CD4-positive, alpha-beta T cell treated with Interferon alpha-2 for 1 hour (primary cell): ENCODE measurements around the gene TTPAL.
A peak's percentile ranks its signal among the peaks of the same experiment; 100 is the strongest.

Experiments
- DNase-seq, 2 donors: peaks; one replicate each; pipeline ENCODE4 v3.0.0-alpha.2; 2020 to 2022

The TTPAL gene

DNA sequence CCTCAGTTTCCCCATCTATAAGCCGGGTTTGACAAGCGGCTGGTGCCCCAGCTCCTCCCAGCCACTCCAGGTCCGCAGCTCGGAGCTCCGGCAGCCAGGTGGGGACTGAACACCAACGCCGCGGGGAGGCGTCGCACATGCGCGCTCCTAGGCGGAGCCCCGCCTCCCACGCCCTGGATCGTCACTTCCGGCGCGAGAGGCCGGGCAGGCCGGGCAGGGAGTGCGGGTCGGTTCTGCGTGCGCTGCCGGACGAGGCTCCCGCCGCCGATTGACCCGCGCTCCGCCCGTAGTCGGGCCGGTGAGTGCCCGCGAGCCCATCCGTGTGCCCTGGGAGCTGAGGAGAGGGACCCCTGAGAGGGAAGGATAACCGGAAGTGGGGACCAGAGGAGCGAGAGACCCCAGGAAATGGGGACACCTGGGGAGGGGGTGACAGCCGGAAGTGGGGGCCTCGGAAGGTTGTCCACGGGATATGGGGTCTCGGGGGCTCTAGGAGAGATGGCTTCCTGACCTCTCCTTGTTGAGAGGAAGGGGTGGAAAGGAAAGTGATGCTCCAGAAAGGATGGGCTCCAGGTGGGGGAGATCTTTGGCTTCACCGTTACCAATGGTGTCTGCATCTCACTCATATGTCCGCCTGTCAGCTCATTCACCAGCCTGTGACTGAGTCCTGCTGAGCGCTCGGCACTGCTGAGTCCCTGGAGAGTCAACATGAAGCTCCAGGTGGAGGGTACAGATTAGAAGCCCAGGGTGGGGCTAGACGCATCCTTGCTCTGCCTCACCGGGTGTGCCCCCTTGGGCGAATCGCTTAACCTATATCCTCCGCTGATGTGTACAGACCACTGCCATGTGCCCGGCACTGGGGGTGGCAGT lies at the start of gene TTPAL:
TTPAL (plus strand) TSS at position 181 of the 867 bp plus-strand sequence. CDS start 4,126 bp downstream, outside the sequence.
- peak; percentile 87 to 91 for DNase-seq

DNA sequence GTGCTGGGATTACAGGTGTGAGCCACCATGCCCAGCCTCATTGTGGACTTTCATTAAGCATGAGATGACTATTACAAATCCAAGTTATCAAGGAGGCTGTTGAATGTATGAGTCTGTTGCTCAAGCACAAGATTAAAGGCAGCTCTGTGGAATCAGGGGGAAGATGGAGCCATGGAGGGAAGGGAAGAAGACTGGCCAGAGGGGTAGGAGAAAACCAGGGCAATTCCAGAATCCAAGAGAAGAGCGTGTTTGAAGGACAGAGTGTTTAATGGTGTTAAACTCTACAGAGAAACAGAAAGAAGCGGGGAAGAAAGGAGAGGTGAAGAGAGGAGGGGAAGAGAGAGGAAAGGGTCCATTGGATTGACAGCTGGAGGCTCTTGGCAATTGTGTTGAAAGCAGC lies 49.8 kb upstream of the TTPAL start:
- no peak for DNase-seq

DNA sequence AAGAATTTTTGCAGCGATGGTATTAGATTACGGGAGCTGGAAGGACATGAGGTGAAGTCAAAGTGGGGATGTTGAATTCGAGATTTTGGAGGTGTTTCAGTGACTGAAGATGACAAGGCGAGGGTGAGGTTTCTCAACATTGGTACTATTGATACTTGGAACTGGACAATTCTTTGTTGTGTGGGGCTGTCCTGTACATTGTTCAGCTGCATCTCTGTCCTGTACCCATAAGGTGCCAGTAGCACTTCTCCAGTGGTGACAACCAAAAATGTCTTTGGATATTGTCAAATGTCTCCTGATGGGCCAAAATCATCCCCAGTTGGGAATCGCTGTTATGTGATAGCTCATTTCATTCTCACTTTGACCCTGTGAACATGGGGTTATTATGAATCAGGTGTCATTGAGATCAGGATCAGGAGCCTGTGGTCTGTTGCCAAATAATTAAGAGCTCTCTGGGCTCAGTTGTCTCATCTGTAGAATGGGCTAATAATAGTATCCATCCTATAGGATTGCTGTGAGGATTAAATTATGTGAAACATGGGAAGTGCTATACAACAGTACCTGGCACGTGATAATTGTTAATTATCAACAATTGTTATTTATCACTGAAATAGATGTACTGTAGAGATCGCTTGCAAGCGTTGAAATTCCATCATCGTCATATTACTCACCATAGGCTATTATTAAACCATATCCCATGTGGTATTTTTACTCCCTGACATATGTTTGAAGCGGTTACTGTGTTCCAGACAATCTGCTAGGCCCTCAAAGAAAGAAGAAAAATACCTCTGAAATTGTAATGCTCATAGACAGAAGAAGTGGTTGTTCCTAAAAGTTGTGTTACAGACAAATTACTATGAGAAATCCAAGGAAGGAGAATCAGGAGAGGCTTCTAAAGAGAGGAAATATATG lies 48.5 kb upstream of the TTPAL start:
- DNase-seq = no peak

- DNase-seq = no peak
Observed at GRCh38 chr20:44427804-44428173, 47.9 kb upstream of the TTPAL start.

DNA sequence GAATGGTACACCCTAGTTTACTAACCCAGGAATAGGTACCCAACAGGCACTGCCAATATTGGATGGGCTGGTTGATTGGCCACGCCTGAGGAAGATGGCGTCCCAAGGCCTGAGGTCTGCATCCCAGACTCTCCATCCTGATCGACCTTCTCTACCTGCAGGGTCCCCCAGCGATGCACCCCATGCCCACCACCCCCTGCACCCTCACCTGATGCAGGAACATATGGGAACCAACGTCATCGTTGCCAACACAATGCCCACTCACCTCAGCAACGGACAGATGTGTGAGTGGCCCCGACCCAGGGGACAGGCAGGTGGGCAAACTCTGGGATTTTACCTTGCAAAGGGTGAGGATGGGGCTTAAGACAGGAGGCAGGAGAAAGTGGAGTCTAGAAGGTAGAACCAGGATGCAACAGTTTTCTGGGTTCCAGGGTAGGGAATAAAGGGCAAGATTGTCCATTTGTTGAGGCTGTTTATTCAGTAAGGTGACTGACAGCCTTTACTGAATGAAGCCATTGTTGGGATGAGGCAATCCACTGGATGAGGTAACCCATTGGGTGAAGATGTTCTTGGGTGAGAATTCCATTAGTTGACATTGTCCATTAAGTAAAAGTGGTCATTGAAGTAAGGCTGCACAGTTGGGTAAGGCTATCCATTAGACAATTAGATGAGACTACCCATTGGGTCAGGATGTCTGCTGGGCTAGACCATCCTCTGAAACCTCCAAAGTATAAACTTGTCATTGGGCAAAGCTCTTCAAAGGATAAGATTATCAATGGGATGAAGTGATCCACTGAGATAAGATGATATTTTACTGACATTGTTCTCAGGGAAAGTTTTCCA lies 47.3 kb upstream of the TTPAL start:
- DNase-seq = no peak

- no peak for DNase-seq
Observed at GRCh38 chr20:44429017-44429339, 46.7 kb upstream of the TTPAL start.

DNA sequence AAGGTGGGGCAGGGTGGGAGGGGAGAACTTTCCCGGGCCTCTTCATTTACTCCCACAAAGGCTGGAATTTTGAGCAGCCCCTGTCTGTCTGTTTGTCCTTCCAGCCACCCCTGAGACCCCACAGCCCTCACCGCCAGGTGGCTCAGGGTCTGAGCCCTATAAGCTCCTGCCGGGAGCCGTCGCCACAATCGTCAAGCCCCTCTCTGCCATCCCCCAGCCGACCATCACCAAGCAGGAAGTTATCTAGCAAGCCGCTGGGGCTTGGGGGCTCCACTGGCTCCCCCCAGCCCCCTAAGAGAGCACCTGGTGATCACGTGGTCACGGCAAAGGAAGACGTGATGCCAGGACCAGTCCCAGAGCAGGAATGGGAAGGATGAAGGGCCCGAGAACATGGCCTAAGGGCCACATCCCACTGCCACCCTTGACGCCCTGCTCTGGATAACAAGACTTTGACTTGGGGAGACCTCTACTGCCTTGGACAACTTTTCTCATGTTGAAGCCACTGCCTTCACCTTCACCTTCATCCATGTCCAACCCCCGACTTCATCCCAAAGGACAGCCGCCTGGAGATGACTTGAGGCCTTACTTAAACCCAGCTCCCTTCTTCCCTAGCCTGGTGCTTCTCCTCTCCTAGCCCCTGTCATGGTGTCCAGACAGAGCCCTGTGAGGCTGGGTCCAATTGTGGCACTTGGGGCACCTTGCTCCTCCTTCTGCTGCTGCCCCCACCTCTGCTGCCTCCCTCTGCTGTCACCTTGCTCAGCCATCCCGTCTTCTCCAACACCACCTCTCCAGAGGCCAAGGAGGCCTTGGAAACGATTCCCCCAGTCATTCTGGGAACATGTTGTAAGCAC lies 46.0 kb upstream of the TTPAL start:
- DNase-seq = no peak

DNA sequence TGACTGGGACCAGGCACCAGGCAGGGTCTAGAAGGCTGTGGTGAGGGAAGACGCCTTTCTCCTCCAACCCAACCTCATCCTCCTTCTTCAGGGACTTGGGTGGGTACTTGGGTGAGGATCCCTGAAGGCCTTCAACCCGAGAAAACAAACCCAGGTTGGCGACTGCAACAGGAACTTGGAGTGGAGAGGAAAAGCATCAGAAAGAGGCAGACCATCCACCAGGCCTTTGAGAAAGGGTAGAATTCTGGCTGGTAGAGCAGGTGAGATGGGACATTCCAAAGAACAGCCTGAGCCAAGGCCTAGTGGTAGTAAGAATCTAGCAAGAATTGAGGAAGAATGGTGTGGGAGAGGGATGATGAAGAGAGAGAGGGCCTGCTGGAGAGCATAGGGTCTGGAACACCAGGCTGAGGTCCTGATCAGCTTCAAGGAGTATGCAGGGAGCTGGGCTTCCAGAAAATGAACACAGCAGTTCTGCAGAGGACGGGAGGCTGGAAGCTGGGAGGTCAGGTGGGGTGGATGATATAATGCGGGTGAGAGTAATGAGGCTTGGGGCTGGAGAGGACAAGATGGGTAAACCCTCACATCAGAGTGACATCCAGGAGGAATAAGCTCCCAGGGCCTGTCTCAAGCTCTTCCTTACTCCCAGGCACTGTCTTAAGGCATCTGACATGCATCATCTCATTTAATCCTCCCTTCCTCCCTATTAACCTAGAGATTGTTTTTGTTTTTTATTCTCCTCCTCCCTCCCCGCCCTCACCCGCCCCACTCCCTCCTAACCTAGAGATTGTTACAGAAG lies 45.2 kb upstream of the TTPAL start:
- DNase-seq = no peak

- no peak for DNase-seq
Observed at GRCh38 chr20:44431118-44431501, 44.6 kb upstream of the TTPAL start.

- no peak for DNase-seq
Observed at GRCh38 chr20:44431502-44432234, 44.0 kb upstream of the TTPAL start.

GRCh38 chr20:44432618-44433577 lies 42.8 kb upstream of the TTPAL start:
- DNase-seq = no peak

DNA sequence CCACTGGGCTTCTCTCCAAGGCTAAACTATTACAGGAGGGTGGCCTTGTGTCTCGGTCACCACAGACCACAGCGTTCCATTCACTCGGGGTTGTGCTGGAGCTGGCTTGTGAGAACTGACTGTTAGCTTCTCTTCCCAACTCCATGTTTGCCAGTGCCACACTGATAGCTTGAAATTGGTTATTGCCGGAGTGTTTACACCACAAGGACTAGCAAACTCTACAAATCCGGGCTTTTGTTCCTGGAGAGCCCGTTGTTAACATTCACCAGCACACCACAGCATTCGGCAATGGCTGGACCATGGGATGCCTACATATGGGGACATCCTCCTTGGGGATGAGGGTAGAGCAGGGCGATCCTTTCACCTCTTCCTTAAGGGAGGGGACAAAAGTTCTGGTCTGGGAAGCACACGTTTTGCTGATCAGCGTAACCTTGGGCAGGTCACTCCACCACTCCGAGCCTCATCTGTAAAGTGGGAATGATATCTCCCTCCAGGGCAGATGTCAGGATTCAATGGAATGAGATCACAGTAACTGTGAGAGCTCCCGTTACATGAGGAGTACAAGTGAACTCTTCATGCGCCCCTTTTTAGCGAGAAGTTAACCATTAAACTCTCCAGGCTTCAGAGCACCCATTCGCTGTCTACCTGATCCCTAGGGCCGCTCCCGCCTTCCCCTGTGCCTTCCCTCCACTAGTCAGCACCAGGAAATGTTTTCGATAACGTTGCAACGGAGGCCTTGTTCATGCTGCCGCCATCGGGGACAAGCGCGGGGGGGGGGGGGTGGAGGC lies 41.7 kb upstream of the TTPAL start:
- no peak for DNase-seq

DNA sequence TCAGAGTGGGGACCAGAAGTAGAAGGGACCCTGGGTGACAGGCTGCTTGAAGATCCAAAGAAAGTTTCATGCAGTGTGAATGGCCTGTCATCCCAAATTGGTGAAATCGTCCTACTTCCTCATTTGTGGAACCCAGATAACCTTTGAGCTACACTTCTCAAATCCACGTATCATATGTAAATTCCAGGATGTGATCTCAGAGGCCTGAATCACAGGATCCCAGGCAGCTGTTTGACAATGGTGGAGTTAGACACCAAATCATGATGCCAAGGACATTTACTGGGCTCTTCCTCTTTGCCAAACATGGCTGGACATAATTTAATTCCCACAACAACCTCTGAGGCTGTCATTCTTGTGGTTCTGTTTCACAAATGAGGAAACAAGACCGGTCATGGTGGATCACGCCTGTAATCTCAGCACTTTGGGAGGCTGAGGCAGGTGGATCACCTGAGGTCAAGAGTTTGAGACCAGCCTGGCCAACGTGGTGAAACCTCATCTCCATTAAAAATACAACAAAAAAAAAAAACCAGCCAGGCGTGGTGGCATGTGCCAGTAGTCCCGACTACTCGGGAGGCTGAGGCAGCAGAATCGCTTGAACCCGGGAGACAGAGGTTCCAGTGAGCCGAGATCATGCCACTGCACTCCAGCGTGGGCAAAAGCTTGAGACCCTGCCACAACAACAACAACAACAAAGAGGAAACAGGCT lies 39.9 kb upstream of the TTPAL start:
- no peak for DNase-seq

DNA sequence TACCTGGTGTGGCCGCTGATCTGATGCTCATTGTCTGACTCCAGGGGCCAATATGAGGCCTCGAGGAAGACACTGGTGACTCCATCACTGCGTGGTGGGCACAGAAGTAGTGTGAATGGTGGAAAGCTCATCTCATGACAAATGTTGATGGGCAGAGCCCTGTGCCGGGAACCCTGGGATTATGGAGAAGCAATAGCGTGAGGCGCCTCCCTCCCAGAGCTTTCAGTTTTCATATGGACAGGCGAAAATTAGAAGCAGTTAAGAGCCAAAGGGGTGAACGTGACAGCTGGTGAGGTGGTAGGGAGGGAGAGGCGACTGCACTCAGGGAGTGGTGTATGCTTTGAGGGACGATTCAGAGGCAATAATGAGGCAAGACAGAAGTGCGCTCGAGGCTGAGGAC lies 39.3 kb upstream of the TTPAL start:
- no peak for DNase-seq

DNA sequence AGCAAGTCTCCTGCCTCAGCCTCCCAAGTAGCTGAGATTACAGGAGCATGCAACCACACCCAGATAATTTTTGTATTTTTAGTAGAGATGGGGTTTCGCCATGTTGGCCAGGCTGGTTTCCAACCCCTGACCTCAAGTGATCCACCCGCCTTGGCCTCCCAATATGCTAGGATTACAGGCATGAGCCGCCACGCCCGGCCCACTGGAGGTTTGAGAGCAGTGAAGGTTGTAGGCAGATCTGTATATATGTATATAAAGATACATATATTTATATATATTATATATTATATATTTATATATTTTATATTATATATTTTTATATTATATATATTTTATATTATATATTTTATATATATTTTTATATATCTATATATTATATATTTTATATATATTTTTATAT lies 38.2 kb upstream of the TTPAL start:
- DNase-seq = no peak

GRCh38 chr20:44438782-44439181 lies 36.9 kb upstream of the TTPAL start:
- DNase-seq = no peak

DNA sequence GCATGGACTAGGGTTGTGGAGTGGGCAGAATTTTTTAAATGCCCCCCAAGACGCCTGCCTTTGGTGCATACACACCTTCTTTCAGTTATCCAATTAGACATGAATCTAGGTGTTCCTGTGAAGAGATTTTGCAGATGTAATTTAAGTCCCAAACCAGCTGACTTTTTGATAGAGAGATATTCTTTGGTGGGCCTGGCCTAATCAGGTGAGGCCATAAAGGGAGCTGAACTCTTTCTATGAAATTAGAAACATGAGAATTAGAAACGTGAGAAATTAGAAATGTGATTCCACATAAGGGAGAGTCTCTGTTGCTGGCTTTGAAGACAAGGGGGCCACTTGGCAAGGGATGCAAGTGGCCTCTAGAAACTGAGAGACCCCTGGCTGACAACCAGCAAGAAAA lies 36.4 kb upstream of the TTPAL start:
- no peak for DNase-seq
